HepG2 (cell line): ENCODE results near the gene TLE2. TPM values are rescaled to one million over a fixed set of nuclear protein-coding genes. Genes with fewer than 3 reads are reported as not detected.

Source experiments
- ERF ChIP-seq: IDR thresholded peaks from 2 replicates; pipeline ENCODE4 v1.6.1; 2018; ENCODE audit warnings: missing biosample characterization, missing genetic modification reagents
- NFATC3 ChIP-seq: sonication (generic); formaldehyde crosslinking; IDR thresholded peaks from 2 replicates; pipeline ENCODE4 v1.5.1; 2020; ENCODE audit warnings: mild to moderate bottlenecking, missing genetic modification reagents
- SYNCRIP ChIP-seq: fragments of 200-400 bp; formaldehyde crosslinking; IDR thresholded peaks from 2 replicates; pipeline ENCODE4 v1.6.1; 2018; ENCODE audit warnings: mild to moderate bottlenecking, low read depth, low read length; ENCODE audit not compliant: insufficient read depth
- TGIF2 ChIP-seq: IDR thresholded peaks from 2 replicates; pipeline ENCODE4 v1.6.1; 2016; ENCODE audit warnings: control low read depth, missing compliant biosample characterization
- TSC22D2 ChIP-seq: sonication (generic); formaldehyde crosslinking; IDR thresholded peaks from 2 replicates; pipeline ENCODE4 v1.5.1; 2020; ENCODE audit warnings: missing genetic modification reagents, mild to moderate bottlenecking, borderline replicate concordance
- ZC3H13 ChIP-seq: sonication (generic); formaldehyde crosslinking; IDR thresholded peaks from 2 replicates; pipeline ENCODE4 v1.8.1; 2023; ENCODE audit warnings: mild to moderate bottlenecking, missing genetic modification reagents, moderate library complexity
- ZMYM4 ChIP-seq: sonication (generic); formaldehyde crosslinking; IDR thresholded peaks from 2 replicates; pipeline ENCODE4 v1.8.1; 2023; ENCODE audit warnings: mild to moderate bottlenecking, missing genetic modification reagents
- ZNF124 ChIP-seq: sonication (generic); formaldehyde crosslinking; IDR thresholded peaks from 2 replicates; pipeline ENCODE4 v1.4.0; 2020; ENCODE audit warnings: missing genetic modification reagents
- ZNF367 ChIP-seq: sonication (generic); formaldehyde crosslinking; IDR thresholded peaks from 2 replicates; pipeline ENCODE4 v1.4.0; 2020; ENCODE audit warnings: missing genetic modification reagents, borderline replicate concordance
- ZNF451 ChIP-seq: sonication (generic); formaldehyde crosslinking; IDR thresholded peaks from 2 replicates; pipeline ENCODE4 v1.5.0; 2020; ENCODE audit warnings: mild to moderate bottlenecking, missing genetic modification reagents
- ZNF501 ChIP-seq: sonication (generic); formaldehyde crosslinking; IDR thresholded peaks from 2 replicates; pipeline ENCODE4 v1.5.1; 2020; ENCODE audit warnings: mild to moderate bottlenecking, moderate library complexity, missing genetic modification reagents
- ZNF546 ChIP-seq: sonication (generic); formaldehyde crosslinking; conservative IDR thresholded peaks from 2 replicates; pipeline ENCODE4 v1.8.1; 2023; ENCODE audit warnings: mild to moderate bottlenecking, missing genetic modification reagents
- ZNF615 ChIP-seq: sonication (generic); formaldehyde crosslinking; IDR thresholded peaks from 2 replicates; pipeline ENCODE4 v1.5.0; 2020; ENCODE audit warnings: mild to moderate bottlenecking, missing genetic modification reagents, borderline replicate concordance
- ZNF772 ChIP-seq: sonication (generic); formaldehyde crosslinking; IDR thresholded peaks from 2 replicates; pipeline ENCODE4 v1.5.0; 2020; ENCODE audit warnings: mild to moderate bottlenecking, missing genetic modification reagents
- polyA plus RNA-seq, 8 experiments: library from polyadenylated mRNA; depleted of rRNA in 3 of 8; stranded (reverse) in 7 of 8; unstranded in 1 of 8; fragments of >200 nt; fragmentation: Illumina TruSeq in 4 of 8; extraction: Trizol in 4 of 8; gene quantifications; 2 replicates each; pipeline versions ENCODE4 v1.2.1 to v1.2.3, GENCODE V29; 2011 to 2016; ENCODE audit warnings: low read depth in 4 of 8, missing spikeins in 1 of 8, mixed read lengths in 1 of 8; ENCODE audit not compliant: insufficient read depth in 1 of 8
- total RNA-seq, 5 experiments: library from RNA; depleted of rRNA; stranded (reverse); fragments of >200 nt; fragmentation: Illumina TruSeq; extraction: Trizol; gene quantifications; 2 replicates each; pipeline ENCODE4 v1.2.3, GENCODE V29; 2016; ENCODE audit warnings: low read depth in 1 of 5
- TF ChIP-seq, protein P1 (sequence below): sonication (generic); formaldehyde crosslinking; IDR thresholded peaks from 2 replicates; pipeline ENCODE4 v1.4.0; 2020; ENCODE audit warnings: missing genetic modification reagents, borderline replicate concordance
- TF ChIP-seq, protein P2 (sequence below): sonication (generic); formaldehyde crosslinking; IDR thresholded peaks from 2 replicates; pipeline ENCODE4 v1.5.1; 2020; ENCODE audit warnings: mild to moderate bottlenecking, moderate library complexity, missing genetic modification reagents
- TF ChIP-seq, protein P3 (sequence below): IDR thresholded peaks from 2 replicates; pipeline ENCODE4 v1.6.1; 2016; ENCODE audit warnings: low read depth
- TF ChIP-seq, protein P4 (sequence below): sonication (generic); formaldehyde crosslinking; IDR thresholded peaks from 2 replicates; pipeline ENCODE4 v1.8.1; 2022; ENCODE audit warnings: low read depth, mild to moderate bottlenecking, missing genetic modification reagents
- TF ChIP-seq, protein P5 (sequence below): fragments of 450-650 bp; IDR thresholded peaks from 2 replicates; pipeline ENCODE4 v1.6.1; 2016

The TLE2 gene
- total and polyA plus RNA-seq, 2 of the 13 experiments (the other 11 are each of a cell fraction or from before 2014, with no cell fraction given) = 0.07 to 0.81 TPM

DNA sequence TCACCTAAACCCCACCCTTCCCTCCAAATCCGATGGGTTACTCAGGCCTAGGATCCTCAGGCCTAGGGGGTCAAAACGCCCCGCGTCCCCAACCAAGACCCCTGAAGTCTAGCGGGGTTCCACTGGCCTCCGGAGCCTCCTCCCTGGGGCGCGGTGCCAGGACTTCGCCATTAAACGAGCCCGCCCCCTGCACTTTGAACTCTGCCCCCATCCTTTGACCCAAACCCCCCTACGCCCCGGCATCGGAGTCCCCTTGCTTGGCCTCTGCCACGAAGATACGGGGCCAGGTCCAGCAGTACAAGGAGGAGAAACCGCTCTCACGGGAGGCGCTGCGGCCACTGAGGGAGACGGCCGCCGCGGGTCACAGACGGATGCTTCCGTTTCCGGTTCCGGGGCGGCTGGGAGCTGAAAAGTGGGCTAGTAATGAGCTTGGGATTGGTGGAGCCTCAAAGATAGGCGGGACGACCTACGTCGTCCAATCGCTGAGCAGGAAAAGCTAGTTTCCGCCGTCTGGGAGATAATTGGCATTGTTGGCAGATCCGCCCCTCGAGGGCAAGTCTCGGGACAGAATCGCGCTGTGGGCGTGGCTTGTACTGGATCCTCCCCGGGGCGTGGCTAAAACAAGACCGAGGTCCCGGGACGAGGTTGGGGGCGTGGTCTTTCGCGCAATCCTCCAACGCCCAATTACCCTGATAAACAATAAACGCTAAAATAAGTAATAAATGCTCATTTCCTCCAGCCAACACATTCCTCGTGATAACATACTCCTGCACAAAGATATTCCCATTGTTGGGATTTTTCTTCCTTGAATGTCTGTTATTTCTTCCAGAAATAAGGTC is 78.6 kb downstream of the TLE2 start (continued):
- TF ChIP-seq ZNF615 (CRISPR knock-in tag) (no peak), NFATC3 (CRISPR knock-in tag) (no peak), TSC22D2 (CRISPR knock-in tag) (peak; percentile 48; the same call in 1 of the 2 replicates), ZNF501 (CRISPR knock-in tag) (peak; percentile 94), ZC3H13 (CRISPR knock-in tag) (no peak), SYNCRIP (no peak), ZMYM4 (CRISPR knock-in tag) (peak; percentile 58; the same call in 1 of the 2 replicates), ZNF124 (CRISPR knock-in tag) (no peak), ERF (peak; percentile 32), TGIF2 (CRISPR knock-in tag) (peak; percentile 58; the same call in 1 of the 2 replicates), ZNF367 (CRISPR knock-in tag) (0 out of 2 replicates have a peak, but pooled peaks have one; percentile 50), ZNF546 (CRISPR knock-in tag) (0 out of 2 replicates have a peak, but pooled peaks have one; percentile 29), ZNF451 (CRISPR knock-in tag) (no peak), ZNF772 (CRISPR knock-in tag) (peak; percentile 77)
- TF ChIP-seq, protein P1, sequence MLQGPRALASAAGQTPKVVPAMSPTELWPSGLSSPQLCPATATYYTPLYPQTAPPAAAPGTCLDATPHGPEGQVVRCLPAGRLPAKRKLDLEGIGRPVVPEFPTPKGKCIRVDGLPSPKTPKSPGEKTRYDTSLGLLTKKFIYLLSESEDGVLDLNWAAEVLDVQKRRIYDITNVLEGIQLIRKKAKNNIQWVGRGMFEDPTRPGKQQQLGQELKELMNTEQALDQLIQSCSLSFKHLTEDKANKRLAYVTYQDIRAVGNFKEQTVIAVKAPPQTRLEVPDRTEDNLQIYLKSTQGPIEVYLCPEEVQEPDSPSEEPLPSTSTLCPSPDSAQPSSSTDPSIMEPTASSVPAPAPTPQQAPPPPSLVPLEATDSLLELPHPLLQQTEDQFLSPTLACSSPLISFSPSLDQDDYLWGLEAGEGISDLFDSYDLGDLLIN = peak; percentile 60; the same call in 1 of the 2 replicates
- TF ChIP-seq, protein P2, sequence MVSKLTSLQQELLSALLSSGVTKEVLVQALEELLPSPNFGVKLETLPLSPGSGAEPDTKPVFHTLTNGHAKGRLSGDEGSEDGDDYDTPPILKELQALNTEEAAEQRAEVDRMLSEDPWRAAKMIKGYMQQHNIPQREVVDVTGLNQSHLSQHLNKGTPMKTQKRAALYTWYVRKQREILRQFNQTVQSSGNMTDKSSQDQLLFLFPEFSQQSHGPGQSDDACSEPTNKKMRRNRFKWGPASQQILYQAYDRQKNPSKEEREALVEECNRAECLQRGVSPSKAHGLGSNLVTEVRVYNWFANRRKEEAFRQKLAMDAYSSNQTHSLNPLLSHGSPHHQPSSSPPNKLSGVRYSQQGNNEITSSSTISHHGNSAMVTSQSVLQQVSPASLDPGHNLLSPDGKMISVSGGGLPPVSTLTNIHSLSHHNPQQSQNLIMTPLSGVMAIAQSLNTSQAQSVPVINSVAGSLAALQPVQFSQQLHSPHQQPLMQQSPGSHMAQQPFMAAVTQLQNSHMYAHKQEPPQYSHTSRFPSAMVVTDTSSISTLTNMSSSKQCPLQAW (CRISPR knock-in tag) = 0 out of 2 replicates have a peak, but pooled peaks have one; percentile 47
- TF ChIP-seq, protein P3, sequence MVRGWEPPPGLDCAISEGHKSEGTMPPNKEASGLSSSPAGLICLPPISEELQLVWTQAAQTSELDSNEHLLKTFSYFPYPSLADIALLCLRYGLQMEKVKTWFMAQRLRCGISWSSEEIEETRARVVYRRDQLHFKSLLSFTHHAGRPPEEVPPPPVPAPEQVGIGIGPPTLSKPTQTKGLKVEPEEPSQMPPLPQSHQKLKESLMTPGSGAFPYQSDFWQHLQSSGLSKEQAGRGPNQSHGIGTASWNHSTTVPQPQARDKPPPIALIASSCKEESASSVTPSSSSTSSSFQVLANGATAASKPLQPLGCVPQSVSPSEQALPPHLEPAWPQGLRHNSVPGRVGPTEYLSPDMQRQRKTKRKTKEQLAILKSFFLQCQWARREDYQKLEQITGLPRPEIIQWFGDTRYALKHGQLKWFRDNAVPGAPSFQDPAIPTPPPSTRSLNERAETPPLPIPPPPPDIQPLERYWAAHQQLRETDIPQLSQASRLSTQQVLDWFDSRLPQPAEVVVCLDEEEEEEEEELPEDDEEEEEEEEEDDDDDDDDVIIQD (CRISPR knock-in tag) = peak; percentile 42; the same call in 1 of the 2 replicates
- TF ChIP-seq, protein P4, sequence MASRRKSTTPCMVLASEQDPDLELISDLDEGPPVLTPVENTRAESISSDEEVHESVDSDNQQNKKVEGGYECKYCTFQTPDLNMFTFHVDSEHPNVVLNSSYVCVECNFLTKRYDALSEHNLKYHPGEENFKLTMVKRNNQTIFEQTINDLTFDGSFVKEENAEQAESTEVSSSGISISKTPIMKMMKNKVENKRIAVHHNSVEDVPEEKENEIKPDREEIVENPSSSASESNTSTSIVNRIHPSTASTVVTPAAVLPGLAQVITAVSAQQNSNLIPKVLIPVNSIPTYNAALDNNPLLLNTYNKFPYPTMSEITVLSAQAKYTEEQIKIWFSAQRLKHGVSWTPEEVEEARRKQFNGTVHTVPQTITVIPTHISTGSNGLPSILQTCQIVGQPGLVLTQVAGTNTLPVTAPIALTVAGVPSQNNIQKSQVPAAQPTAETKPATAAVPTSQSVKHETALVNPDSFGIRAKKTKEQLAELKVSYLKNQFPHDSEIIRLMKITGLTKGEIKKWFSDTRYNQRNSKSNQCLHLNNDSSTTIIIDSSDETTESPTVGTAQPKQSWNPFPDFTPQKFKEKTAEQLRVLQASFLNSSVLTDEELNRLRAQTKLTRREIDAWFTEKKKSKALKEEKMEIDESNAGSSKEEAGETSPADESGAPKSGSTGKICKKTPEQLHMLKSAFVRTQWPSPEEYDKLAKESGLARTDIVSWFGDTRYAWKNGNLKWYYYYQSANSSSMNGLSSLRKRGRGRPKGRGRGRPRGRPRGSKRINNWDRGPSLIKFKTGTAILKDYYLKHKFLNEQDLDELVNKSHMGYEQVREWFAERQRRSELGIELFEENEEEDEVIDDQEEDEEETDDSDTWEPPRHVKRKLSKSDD (CRISPR knock-in tag) = no peak
- TF ChIP-seq, protein P5, sequence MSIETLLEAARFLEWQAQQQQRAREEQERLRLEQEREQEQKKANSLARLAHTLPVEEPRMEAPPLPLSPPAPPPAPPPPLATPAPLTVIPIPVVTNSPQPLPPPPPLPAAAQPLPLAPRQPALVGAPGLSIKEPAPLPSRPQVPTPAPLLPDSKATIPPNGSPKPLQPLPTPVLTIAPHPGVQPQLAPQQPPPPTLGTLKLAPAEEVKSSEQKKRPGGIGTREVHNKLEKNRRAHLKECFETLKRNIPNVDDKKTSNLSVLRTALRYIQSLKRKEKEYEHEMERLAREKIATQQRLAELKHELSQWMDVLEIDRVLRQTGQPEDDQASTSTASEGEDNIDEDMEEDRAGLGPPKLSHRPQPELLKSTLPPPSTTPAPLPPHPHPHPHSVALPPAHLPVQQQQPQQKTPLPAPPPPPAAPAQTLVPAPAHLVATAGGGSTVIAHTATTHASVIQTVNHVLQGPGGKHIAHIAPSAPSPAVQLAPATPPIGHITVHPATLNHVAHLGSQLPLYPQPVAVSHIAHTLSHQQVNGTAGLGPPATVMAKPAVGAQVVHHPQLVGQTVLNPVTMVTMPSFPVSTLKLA = peak; percentile 24; the same call in 1 of the 2 replicates
